ENCODE measurements around the gene KIR2DL3.
"Not testable (repeated sequence)": the region's sequence is repeated elsewhere in the genome, so short reads cannot be mapped to it uniquely, and the experiment has no call there.

KIR2DL3 gene

DNA sequence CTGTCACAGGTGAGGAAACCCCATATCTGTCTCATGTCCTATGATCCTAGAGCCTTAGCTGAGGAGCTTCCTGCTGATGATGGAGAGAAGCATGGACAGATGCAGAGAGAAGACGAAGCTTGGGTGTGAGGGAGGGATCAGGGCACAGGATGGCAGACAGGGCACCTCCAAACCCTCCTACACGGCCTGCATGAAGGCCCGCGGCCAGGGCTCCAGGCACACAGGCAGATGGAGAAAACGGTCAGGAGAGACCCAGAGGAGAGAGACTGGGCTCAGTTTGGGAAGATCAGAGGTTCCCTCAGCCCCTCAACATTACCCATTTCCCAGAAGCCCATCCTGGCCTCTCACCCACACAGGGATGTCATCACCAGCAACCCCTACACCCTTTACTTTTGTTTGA lies 5.8 kb downstream of the KIR2DL3 start:
- DNase-seq (ENCODE audit: low spot score) = not testable (repeated sequence)

DNA sequence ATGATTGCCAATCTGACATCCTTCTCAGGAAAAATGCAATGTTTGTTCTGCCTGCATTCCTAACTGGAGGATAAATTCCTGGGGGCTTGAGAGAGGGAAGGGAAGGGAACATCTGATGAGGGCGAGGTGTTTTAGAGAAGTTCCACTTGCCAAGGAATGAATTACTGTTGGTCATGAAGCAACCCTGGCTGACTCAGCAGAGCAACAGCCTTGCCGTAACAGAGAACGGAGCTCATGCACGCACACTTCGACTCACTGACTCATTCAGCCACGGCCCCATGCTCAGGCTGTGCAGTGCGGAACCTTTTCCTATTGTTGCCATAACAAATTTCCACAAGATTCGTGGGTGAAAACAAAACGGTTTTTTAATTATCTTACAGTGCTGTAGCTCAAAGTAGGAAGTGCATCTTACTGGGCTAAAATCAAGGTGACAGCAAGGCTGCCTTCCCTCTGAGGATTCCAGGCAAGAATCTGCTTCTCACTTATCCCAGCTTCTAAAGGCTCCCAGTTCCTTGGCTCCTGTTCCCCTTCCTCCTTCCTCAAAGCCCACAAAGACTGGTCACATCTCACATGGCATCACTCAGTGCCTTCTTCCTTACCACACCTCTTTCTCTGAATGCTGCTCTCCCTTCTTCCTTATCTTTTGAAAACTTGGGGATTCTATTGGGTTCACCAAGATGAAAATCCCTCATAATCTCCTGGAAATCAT lies 9.5 kb downstream of the KIR2DL3 start:
- DNase-seq (ENCODE audit: low spot score) = not testable (repeated sequence)

DNA sequence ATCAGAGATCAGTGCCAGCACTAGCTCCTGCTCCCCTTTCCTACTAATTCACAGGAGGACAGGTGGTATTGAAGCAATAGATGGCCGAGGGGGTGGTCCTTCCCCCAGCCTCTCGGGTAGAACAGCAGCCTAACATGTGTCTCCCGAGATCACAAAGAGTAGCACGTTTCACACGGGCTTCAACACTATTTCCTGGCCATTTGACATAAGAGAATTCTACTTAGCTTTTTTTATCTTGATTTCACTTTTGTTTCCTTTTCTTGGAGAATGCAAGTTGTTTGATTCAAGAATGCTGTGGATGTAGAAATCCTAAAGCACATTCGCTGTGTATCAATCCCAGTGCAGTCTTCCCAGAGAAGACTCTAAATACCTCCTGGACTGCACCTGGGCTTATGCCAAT lies 12.0 kb downstream of the KIR2DL3 start:
- not testable (repeated sequence) for DNase-seq (ENCODE audit: low spot score)

DNA sequence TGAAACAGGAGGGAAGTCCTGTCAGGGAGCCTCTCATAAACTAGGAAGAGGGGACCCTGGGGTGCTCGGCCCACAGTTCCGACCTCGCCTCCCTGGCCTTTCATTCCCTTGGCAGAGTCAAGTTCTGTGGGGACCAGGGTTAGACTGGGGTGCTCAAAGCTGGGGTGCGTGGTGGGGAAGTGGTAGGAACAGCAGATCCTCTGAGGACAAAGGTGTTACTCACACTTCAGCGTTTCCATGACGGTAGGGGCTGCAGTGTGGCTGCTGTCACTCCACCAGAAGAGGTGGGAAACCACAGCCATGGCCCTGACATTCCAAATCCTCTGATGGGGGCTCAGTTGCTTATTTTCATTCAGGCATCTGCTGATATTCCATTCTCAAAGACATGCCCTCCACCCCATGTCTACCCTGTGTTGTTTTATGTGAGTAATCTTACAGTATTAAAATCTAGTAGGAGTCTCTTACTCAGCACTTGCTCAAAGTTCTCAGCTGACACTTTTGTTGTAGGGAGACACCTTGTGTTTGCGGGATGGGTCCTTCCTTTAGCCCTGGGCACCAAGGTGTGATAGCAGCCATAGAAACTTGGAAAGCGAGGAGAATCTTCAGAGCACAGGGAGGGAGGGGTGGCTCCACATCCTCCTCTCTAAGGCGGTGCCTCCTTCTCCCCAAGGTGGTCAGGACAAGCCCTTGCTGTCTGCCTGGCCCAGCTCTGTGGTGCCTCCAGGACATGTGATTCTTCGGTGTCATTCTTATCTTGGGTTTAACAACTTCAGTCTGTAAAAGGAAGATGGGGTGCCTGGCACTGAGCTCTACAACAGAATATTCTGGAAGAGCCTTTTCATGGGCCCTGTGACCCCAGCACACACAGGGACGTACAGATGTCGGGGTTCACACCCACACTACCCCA lies 18.1 kb downstream of the KIR2DL3 start:
- not testable (repeated sequence) for DNase-seq (ENCODE audit: low spot score)

GRCh38 chr19:54758577-54758976 lies 20.3 kb downstream of the KIR2DL3 start:
- not testable (repeated sequence) for DNase-seq (ENCODE audit: low spot score)

GRCh38 chr19:54764219-54764618 lies 25.9 kb downstream of the KIR2DL3 start:
- not testable (repeated sequence) for DNase-seq (ENCODE audit: low spot score)

GRCh38 chr19:54766464-54766863 lies 28.2 kb downstream of the KIR2DL3 start:
- not testable (repeated sequence) for DNase-seq (ENCODE audit: low spot score)

DNA sequence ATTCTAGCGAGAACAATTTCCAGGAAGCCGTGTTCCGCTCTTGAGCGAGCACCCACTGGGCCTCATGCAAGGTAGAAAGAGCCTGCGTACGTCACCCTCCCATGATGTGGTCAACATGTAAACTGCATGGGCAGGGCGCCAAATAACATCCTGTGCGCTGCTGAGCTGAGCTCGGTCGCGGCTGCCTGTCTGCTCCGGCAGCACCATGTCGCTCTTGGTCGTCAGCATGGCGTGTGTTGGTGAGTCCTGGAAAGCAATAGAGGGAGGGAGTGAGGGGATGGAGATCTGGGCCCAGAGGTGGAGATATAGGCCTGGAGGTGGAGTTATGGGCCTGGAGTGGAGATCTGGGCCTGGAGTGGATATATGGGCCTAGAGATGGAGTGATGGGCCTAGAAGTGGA lies 31.3 kb downstream of the KIR2DL3 start, which contains the start of gene KIR2DL1:
Gene KIR2DL1 (plus strand): TSS at position 148 of the 400 bp plus-strand sequence. CDS start 58 bp downstream, at position 206.
- DNase-seq (ENCODE audit: low spot score) = not testable (repeated sequence)

DNA sequence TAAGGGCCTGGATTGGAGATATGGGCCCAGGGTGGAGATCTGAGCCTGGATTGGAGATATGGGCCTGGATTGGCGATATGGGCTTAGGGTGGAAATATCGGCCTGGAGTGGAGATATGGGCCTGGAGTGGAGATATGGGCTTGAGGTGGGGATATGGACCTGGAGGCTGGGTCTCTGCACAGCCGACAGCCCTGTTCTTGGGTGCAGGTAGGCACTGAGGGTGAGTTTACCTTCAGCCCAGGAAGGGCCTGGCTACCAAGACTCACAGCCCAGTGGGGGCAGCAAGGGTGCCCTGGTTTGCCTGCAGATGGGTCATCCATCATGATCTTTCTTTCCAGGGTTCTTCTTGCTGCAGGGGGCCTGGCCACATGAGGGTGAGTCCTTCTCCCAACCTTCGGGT lies 32.2 kb downstream of the KIR2DL3 start:
- not testable (repeated sequence) for DNase-seq (ENCODE audit: low spot score)

- DNase-seq (ENCODE audit: low spot score) = not testable (repeated sequence)
These were observed 33.0 kb downstream of the KIR2DL3 start for GRCh38 chr19:54771018-54771960.

GRCh38 chr19:54772666-54773065 lies 34.4 kb downstream of the KIR2DL3 start:
- DNase-seq (ENCODE audit: low spot score) = not testable (repeated sequence)

GRCh38 chr19:54775095-54775815 lies 36.9 kb downstream of the KIR2DL3 start:
- DNase-seq (ENCODE audit: low spot score) = not testable (repeated sequence)

DNA sequence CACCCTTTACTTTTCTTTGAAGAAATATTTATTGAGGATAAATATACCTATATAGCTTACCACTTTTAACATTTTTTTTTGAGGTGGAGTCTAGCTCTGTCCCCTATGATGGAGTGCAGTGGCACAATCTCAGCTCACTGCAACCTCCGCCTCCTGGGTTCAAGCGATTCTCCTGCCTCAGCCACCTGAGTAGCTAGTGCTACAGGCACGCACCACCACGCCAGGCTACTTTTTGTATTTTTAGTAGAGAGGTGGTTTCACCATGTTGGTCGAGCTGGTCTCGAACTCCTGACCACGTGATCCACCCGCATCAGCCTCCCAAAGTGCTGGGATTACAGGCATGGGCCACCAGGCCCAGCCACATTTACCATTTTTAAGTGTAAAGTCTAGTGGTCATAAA lies 37.5 kb downstream of the KIR2DL3 start:
- DNase-seq (ENCODE audit: low spot score) = not testable (repeated sequence)

DNA sequence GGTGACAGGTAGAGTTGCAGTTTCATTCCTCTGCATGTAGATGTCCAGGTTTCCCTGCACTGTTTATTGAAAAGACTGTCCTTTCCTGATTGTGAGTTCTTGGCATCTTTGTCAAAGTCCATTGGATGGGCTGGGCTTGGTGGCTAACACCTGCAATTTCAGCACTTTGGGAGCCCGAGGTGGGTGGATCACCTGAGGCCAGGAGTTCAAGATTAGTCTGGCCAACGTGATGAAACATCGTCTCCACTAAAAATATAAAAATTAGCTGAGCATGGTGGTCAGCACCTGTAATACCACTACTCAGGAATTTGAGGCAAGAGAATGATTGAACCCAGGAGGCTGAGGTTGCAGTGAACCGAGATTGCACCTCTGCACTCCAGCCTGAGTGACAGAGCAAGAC lies 39.5 kb downstream of the KIR2DL3 start:
- DNase-seq (ENCODE audit: low spot score) = not testable (repeated sequence)

GRCh38 chr19:54778896-54779295 lies 40.6 kb downstream of the KIR2DL3 start:
- not testable (repeated sequence) for DNase-seq (ENCODE audit: low spot score)

DNA sequence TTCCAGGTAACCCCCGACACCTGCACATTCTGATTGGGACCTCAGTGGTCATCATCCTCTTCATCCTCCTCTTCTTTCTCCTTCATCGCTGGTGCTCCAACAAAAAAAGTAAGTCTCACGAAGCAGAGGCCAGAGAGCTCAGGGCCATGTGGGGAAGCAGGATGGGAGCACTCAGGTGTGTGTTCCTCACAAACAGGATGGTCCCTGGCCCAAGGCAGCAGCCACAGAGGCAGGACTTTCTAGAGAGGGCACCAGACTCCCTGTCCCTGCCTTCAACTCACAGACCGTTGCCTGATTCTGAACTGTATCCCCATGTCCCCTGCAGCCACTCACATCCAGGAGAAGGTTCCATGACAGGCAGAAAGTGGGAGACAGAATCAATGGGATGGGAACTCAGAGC lies 44.6 kb downstream of the KIR2DL3 start:
- not testable (repeated sequence) for DNase-seq (ENCODE audit: low spot score)

DNA sequence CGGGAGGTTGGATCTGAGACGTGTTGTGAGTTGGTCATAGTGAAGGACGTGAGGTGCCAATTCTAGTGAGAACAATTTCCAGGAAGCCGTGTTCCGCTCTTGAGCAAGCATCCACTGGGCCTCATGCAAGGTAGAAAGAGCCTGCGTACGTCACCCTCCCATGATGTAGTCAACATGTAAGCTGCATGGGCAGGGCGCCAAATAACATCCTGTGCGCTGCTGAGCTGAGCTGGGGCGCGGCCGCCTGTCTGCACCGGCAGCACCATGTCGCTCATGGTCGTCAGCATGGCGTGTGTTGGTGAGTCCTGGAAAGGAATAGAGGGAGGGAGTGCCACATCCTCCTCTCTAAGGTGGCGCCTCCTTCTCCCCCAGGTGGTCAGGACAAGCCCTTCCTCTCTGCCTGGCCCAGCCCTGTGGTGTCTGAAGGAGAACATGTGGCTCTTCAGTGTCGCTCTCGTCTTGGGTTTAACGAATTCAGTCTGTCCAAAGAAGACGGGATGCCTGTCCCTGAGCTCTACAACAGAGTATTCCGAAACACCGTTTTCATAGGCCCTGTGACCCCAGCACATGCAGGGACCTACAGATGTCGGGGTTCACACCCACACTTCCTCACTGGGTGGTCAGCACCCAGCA lies 47.9 kb downstream of the KIR2DL3 start:
- not testable (repeated sequence) for DNase-seq (ENCODE audit: low spot score)

- DNase-seq (ENCODE audit: low spot score) = not testable (repeated sequence)
These were observed 49.8 kb downstream of the KIR2DL3 start for GRCh38 chr19:54788154-54788553.

DNA sequence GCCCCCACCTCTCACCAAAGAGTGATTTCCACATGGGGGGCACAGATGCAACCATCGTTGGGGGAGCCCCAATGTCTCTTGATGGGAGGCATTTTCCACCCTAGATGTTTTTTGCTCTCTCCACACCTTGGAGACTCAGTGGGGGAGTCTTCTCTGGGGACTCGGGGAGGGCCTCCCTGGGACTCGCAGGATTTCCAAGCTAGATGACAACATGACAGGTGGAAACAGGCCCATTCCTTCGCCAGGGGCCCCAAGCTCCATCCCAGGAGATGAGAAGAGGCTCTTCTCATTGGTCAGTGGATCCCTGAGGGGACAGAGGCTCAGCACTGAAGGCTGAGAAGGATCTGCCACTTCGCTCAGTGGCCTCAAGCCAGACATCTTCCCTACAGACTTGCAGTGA lies 52.4 kb downstream of the KIR2DL3 start:
- DNase-seq (ENCODE audit: low spot score) = no peak

- DNase-seq (ENCODE audit: low spot score) = no peak
These were observed 53.2 kb downstream of the KIR2DL3 start for GRCh38 chr19:54791476-54791875.

Measured in left forelimb (tissue), 1 donor.